ENCODE measurements around the gene RAB38. TPM values are rescaled to one million over a fixed set of nuclear protein-coding genes. Genes with fewer than 3 reads are reported as not detected.
A peak's percentile ranks its signal among the peaks of the same experiment; 100 is the strongest.

RAB38 gene
- total RNA-seq, 1 donor from 2014 or later, result not detected

DNA sequence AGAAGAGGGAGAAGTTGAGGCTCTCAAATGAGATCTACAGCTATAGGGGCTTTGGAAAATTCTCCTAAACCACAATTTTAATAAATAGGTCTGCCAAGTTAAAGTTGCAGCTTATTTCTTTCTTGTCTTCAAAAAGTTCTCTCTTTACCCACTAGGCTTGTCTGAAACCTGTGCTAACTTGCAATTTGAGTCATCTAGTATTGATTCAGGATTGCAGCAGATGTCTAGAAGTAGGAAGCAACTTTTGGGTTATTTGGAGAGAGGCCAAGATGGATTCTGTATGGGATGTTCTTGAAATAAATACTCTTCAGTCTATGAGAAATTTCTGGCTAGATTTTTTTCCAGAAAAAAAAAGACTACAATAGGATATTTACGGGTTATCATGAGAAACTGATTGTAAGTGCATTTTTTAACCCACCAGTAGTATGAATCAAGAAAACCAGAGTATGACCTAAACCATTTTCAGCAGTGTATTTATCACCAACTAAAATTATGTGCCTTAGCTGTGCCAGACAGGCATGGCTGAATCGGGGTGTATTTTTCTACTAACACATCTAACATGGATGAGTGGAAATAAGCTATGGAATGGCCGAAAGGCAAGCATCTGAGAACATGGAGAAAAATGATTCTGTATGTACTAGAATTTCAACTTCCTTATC lies 4.9 kb upstream of the RAB38 start:
- intact Hi-C loops (cut with DNase I), result no loop called here
- no peaks in the 10 kb centered on the region for H3K4me1 ChIP-seq

DNA sequence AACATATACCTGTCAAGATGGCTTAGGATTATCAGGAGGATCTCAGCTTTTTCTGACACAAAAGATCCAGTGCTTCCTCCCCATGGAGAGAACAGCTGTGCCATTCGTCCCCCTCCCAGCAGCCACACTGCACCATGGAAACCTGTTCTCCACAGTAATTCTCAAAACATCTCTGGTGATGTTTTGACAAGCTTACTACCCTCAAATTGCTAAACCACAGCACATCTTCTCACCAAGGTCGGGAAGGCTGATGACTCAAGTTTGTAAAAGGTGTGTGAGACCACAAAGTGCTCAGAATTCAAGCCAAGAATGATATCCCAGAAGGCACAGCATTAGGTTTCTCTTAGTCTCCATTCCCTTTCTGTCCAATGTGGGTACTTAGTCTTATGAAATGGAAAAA lies 3.9 kb upstream of the RAB38 start:
- H3K4me3 ChIP-seq, result no peak overlapping the region
- H3K27me3 ChIP-seq, result no peaks in the 10 kb centered on the region
- peaks cover 0 to 2% of the 10 kb centered on the region in 2 donors for H3K4me1 ChIP-seq
- H3K27ac ChIP-seq, result no peak overlapping the region
- intact Hi-C loops (cut with DNase I), result no loop called here
- no peaks in the 10 kb centered on the region for H3K36me3 ChIP-seq
- no peak for DNase-seq (ENCODE audit: low spot score in 2 of 2)
- TF ChIP-seq, protein P1, sequence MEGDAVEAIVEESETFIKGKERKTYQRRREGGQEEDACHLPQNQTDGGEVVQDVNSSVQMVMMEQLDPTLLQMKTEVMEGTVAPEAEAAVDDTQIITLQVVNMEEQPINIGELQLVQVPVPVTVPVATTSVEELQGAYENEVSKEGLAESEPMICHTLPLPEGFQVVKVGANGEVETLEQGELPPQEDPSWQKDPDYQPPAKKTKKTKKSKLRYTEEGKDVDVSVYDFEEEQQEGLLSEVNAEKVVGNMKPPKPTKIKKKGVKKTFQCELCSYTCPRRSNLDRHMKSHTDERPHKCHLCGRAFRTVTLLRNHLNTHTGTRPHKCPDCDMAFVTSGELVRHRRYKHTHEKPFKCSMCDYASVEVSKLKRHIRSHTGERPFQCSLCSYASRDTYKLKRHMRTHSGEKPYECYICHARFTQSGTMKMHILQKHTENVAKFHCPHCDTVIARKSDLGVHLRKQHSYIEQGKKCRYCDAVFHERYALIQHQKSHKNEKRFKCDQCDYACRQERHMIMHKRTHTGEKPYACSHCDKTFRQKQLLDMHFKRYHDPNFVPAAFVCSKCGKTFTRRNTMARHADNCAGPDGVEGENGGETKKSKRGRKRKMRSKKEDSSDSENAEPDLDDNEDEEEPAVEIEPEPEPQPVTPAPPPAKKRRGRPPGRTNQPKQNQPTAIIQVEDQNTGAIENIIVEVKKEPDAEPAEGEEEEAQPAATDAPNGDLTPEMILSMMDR (IDR thresholded peaks at IDR 0.05), result no peak
- H3K9me3 ChIP-seq, result no peaks in the 10 kb centered on the region

More for the DNA sequence above, 4.9 kb upstream of the RAB38 start:
- DNase-seq (ENCODE audit: low spot score in 2 of 2), result no peak
- TF ChIP-seq, protein P1 (IDR thresholded peaks at IDR 0.05), result no peak
- Histone ChIP-seq H3K9me3 (no peaks in the 10 kb centered on the region), H3K36me3 (no peaks in the 10 kb centered on the region), H3K4me3 (no peak overlapping the region), H3K27ac (no peak overlapping the region), H3K27me3 (no peaks in the 10 kb centered on the region)

DNA sequence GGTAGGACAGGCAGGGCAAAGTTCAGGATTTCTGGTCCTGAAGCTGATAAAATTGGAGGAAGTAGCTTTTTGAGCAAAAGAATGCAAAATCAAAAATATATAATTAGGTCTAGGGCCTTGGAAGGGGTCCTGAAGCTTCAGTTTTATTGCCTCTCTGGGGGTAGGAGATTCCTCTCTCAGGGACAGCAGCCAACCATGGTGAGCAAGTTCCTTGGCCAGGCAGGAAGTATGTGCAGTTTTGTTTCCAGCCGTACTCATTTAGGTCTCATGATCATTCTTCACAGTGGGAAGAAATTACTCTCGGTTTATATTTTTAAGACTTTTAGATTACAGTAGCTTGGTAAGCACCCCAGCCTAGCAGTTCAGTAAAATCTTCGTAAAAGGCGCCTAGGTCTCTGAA lies 2.9 kb upstream of the RAB38 start:
- no peaks in the 10 kb centered on the region for H3K27me3 ChIP-seq
- no peaks in the 10 kb centered on the region for H3K36me3 ChIP-seq
- no peak overlapping the region for H3K27ac ChIP-seq
- peaks cover 0 to 2% of the 10 kb centered on the region in 2 donors for H3K4me1 ChIP-seq
- no peak overlapping the region for H3K4me3 ChIP-seq
- H3K9me3 ChIP-seq, result no peaks in the 10 kb centered on the region
- TF ChIP-seq, protein P1 (IDR thresholded peaks at IDR 0.05), result no peak
- DNase-seq (ENCODE audit: low spot score in 2 of 2), result no peak
- intact Hi-C loops (cut with DNase I), result no loop called here

DNA sequence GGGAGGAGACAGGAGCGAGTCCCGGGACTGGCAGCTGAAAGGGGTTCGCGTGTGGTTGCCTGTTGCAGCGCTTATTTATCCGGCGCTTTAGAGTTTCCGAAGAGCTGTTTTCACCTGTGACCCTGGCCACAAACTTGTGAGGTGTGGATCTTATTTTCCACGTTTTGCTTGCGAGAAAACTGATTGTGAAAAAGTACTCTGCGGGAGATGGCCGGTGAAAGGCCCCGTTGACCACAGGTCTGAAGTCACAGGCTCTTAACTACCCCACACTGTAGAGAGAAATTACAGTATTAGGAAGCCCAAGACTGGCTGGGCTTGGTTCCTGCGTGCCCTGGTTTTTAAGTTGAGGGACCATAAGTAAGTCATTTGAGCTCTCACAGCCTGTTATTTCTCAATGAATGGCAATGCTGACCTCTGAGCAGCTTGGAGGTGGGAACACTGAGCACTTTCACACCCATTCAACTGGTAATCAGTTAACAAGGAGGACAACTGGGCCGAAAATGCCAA lies 379 bp upstream of the RAB38 start:
- Histone ChIP-seq H3K36me3 (no peaks in the 10 kb centered on the region), H3K27me3 (no peaks in the 10 kb centered on the region), H3K9me3 (no peaks in the 10 kb centered on the region), H3K4me3 (peak overlapping the region; percentile 57 to 73), H3K27ac (peak overlapping the region; percentile 4 to 45), H3K4me1 (peaks cover 0 to 2% of the 10 kb centered on the region in 2 donors)
- no peak for DNase-seq (ENCODE audit: low spot score in 2 of 2)
- TF ChIP-seq, protein P1 (IDR thresholded peaks at IDR 0.05), result no peak
- intact Hi-C loops (cut with DNase I), result no loop called here

DNA sequence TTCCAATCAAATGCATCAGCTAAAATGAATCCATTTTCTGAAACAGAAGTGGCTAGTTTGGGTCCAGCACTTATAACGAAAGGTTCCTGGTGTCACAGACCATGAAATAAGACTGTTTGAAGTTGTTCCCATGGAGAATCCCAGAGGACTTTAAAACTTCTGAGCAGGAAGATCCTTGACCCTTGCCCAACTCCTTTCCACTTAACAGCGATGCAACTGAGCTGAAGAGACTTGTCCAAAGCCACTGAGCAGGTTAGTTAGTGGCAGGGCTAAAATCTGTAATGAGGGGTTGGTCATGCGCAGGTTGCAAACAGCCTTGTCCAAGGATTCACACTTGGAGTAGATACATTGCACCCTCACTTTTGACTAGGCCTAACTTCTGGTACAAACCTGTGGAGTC lies 1.3 kb downstream of the RAB38 start:
- Histone ChIP-seq H3K4me3 (peak overlapping the region in 1 of 2 donors; percentile 57), H3K27me3 (no peaks in the 10 kb centered on the region), H3K9me3 (no peaks in the 10 kb centered on the region), H3K27ac (no peak overlapping the region), H3K36me3 (no peaks in the 10 kb centered on the region), H3K4me1 (peaks cover 0 to 2% of the 10 kb centered on the region in 2 donors)
- intact Hi-C loops (cut with DNase I), result loop anchor here (5.0 kb wide), 1 partner anchor 368 kb away; no protein-coding TSS in a partner anchor
- DNase-seq (ENCODE audit: low spot score in 2 of 2), result no peak
- TF ChIP-seq, protein P1 (IDR thresholded peaks at IDR 0.05), result no peak

Measured in ascending aorta (tissue), 2 donors.